ENCODE data around the gene STRIP2.

GRCh38 chr7:129489491-129489890 is 55.3 kb downstream of the STRIP2 start:
- no peak for TF ChIP-seq SP1 (IDR thresholded peaks at IDR 0.05; ENCODE audit: low read depth)
- no peak for TF ChIP-seq CTCF (IDR thresholded peaks at IDR 0.05 in 2 of 3, conservative IDR thresholded peaks at IDR 0.05 in 1 of 3; ENCODE audit: borderline replicate concordance in 1 of 3, insufficient read depth in 1 of 3, low read depth in 2 of 3, low read length in 2 of 3)
- TF ChIP-seq YY1 (IDR thresholded peaks at IDR 0.05; ENCODE audit: extremely low read depth, insufficient replicate concordance, low read depth, low read length), result no peak
- TF ChIP-seq, protein P1, sequence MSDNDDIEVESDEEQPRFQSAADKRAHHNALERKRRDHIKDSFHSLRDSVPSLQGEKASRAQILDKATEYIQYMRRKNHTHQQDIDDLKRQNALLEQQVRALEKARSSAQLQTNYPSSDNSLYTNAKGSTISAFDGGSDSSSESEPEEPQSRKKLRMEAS (IDR thresholded peaks at IDR 0.05), result no peak
- TF ChIP-seq, protein P2, sequence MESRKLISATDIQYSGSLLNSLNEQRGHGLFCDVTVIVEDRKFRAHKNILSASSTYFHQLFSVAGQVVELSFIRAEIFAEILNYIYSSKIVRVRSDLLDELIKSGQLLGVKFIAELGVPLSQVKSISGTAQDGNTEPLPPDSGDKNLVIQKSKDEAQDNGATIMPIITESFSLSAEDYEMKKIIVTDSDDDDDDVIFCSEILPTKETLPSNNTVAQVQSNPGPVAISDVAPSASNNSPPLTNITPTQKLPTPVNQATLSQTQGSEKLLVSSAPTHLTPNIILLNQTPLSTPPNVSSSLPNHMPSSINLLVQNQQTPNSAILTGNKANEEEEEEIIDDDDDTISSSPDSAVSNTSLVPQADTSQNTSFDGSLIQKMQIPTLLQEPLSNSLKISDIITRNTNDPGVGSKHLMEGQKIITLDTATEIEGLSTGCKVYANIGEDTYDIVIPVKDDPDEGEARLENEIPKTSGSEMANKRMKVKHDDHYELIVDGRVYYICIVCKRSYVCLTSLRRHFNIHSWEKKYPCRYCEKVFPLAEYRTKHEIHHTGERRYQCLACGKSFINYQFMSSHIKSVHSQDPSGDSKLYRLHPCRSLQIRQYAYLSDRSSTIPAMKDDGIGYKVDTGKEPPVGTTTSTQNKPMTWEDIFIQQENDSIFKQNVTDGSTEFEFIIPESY (IDR thresholded peaks at IDR 0.05; ENCODE audit: extremely low read depth, insufficient replicate concordance, low read length), result no peak
- TF ChIP-seq JUND (IDR thresholded peaks at IDR 0.05), result no peak
- TF ChIP-seq REST (IDR thresholded peaks at IDR 0.05; ENCODE audit: low read depth), result no peak
- TF ChIP-seq EGR1 (IDR thresholded peaks at IDR 0.05; ENCODE audit: low read depth), result no peak
- TF ChIP-seq ZNF274 (IDR thresholded peaks at IDR 0.05; ENCODE audit: low read depth, low read length), result no peak
- no peak for TF ChIP-seq POLR2A (IDR thresholded peaks at IDR 0.05; ENCODE audit: borderline replicate concordance, extremely low read depth, insufficient read depth, insufficient read length)
- no peak for TF ChIP-seq EZH2 (IDR thresholded peaks at IDR 0.05)
- TF ChIP-seq ZFX (IDR thresholded peaks at IDR 0.05), result no peak
- TF ChIP-seq POLR2AphosphoS5 (IDR thresholded peaks at IDR 0.05; ENCODE audit: low read depth, low read length), result no peak
- TF ChIP-seq TCF7L2 (IDR thresholded peaks at IDR 0.05; ENCODE audit: borderline replicate concordance, extremely low read depth, insufficient read depth, insufficient read length), result no peak
